CD4-positive, alpha-beta T cell treated with Interferon alpha-2 for 1 hour (primary cell): ENCODE measurements around the gene GLIS2.

ENCODE experiments used
- DNase-seq, 2 donors: peaks; one replicate each; pipeline ENCODE4 v3.0.0-alpha.2; 2020 to 2022

The GLIS2 gene

DNA sequence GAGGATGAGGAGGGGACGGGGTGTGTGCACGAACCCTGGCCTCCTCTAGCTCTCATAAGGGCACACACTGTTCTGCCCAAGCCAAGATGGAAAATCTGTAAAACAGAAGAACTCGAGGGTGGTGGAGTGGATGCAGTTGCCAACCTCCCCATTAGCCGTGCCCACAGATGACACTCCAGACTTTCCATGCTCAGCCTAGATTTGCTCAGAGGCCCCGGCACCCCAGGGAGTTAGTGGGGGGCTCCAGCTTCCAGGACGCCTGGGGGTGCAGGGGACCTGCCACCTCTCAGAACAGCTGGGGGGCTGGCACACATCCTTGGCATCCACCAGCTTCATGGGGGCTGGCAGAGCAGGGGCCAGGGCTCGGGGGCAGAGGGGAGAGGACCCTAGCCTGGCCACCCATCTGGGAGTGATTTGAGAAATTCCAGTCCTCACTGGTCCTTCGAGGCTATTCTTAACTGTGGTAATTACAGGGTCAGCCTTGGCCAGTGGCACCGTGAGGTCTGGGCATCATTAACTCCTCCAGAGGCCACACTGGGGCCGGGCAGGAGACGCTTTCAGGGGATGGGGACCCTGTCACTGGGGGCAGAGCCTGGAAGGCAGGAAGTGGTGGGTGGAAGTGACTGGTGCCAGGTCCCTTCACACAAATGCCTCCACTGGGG, 70.1 kb downstream of the GLIS2 start:
- no peak for DNase-seq

GRCh38 chr16:4386451-4386805, 70.6 kb downstream of the GLIS2 start:
- no peak for DNase-seq

DNA sequence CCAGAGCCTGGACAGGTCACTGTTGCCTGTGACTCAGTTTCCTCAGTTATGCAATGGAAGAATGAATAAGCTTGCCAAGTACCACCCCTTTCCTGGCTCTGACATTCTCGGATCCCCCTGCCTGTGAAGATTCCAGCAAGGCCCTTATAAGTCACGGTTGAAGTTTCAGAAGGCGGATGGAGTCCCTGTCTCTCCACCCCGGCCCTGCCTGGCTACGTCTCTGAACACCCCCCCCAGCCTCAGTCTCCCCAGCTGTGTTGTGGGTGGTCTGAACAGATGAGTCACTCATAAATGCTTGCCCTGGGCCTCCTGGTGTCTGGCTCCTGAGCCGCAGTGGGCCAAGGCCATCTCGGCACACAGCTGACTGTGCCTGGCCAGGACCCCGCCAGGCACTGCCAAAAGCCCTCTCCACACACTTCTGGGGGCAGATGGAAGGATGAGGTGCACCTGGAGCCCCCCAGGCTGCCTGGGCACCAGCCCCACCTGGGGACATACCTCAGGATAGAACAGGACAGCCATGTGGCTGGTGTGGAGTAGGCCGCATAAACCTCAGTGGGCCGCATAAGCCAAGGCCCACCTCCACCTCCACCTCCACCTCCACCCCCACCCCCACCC, 71.2 kb downstream of the GLIS2 start:
- no peak for DNase-seq

DNA sequence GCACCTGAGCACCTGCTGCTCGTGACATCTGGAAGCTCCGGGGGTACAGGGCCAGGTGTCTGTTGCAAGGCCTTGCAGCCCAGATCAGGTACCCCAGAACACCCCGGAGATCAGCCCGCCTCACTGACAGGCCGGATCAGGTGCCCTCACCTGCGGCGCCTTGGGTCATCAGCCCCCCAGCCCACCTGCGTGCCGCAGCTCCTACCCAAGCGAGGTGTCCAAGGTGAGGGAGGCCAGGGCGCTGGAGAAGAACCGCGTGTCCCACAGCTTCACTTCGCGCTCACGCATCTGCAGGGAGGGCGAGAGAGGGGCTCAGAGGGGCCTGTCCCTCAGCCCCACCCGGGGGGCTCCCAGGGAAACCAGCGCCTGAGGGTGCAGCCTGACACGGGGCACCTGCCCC, 71.9 kb downstream of the GLIS2 start:
- DNase-seq: no peak

GRCh38 chr16:4388271-4389021, 72.6 kb downstream of the GLIS2 start:
- DNase-seq: no peak
